Measurements from ENCODE around the gene ABLIM1.

ABLIM1 gene

GRCh38 chr10:114648368-114648767 lies 9.7 kb downstream of the ABLIM1 start:
- DNase-seq (ENCODE audit: low read depth, low spot score) = no peak

GRCh38 chr10:114647545-114648138 lies 10.4 kb downstream of the ABLIM1 start:
- DNase-seq (ENCODE audit: low read depth, low spot score) = no peak

GRCh38 chr10:114646426-114646825 lies 11.6 kb downstream of the ABLIM1 start:
- no peak for DNase-seq (ENCODE audit: low read depth, low spot score)

GRCh38 chr10:114645706-114646105 lies 12.4 kb downstream of the ABLIM1 start:
- DNase-seq (ENCODE audit: low read depth, low spot score) = no peak

- no peak for DNase-seq (ENCODE audit: low read depth, low spot score)
Observed at GRCh38 chr10:114643158-114643557, 14.9 kb downstream of the ABLIM1 start.

- no peak for DNase-seq (ENCODE audit: low read depth, low spot score)
Observed at GRCh38 chr10:114642729-114643128, 15.3 kb downstream of the ABLIM1 start.

GRCh38 chr10:114638821-114639625 lies 19.1 kb downstream of the ABLIM1 start:
- DNase-seq (ENCODE audit: low read depth, low spot score) = no peak

- no peak for DNase-seq (ENCODE audit: low read depth, low spot score)
Observed at GRCh38 chr10:114635797-114636550, 22.1 kb downstream of the ABLIM1 start.

GRCh38 chr10:114635101-114635500 lies 23.0 kb downstream of the ABLIM1 start:
- DNase-seq (ENCODE audit: low read depth, low spot score) = peak; percentile 12

GRCh38 chr10:114634609-114634979 lies 23.5 kb downstream of the ABLIM1 start:
- peak; percentile 40 for DNase-seq (ENCODE audit: low read depth, low spot score)

GRCh38 chr10:114632869-114633715 lies 25.0 kb downstream of the ABLIM1 start:
- peak; percentile 56 for DNase-seq (ENCODE audit: low read depth, low spot score)

- peak; percentile 69 for DNase-seq (ENCODE audit: low read depth, low spot score)
Observed at GRCh38 chr10:114631666-114632417, 26.2 kb downstream of the ABLIM1 start.

- peak; percentile 9 for DNase-seq (ENCODE audit: low read depth, low spot score)
Observed at GRCh38 chr10:114631090-114631665, 26.9 kb downstream of the ABLIM1 start.

- DNase-seq (ENCODE audit: low read depth, low spot score) = no peak
Observed at GRCh38 chr10:114629824-114630730, 28.0 kb downstream of the ABLIM1 start.

GRCh38 chr10:114629083-114629823 lies 28.8 kb downstream of the ABLIM1 start:
- DNase-seq (ENCODE audit: low read depth, low spot score) = no peak

- DNase-seq (ENCODE audit: low read depth, low spot score) = no peak
Observed at GRCh38 chr10:114628106-114628505, 30.0 kb downstream of the ABLIM1 start.

- no peak for DNase-seq (ENCODE audit: low read depth, low spot score)
Observed at GRCh38 chr10:114626841-114627240, 31.2 kb downstream of the ABLIM1 start.

GRCh38 chr10:114624951-114625780 lies 32.9 kb downstream of the ABLIM1 start:
- no peak for DNase-seq (ENCODE audit: low read depth, low spot score)
